Heart right ventricle (tissue), 16 donors: ENCODE measurements around the gene TMEM86A. TPM values are rescaled to one million over a fixed set of nuclear protein-coding genes. Genes with fewer than 3 reads are reported as not detected.

Source experiments
- ATAC-seq, 8 donors: fragments of 200-7000 bp; cut with Tn5 transposase; one replicate each; pipeline ENCODE4 v1.9.1; 2020; ENCODE audit warnings: mild to moderate bottlenecking in 8 of 8, moderate library complexity in 8 of 8, moderate number of reproducible peaks in 1 of 8
- DNase-seq, 2 donors: peaks; one replicate each; pipeline ENCODE4 v3.0.0-alpha.2; 2020
- H3K27ac ChIP-seq, 10 donors: fragments of 200-600 bp; sonication (generic) in 2 of 10; one replicate each; pipeline versions ENCODE4 v1.5.0 to v1.8.0; 2020 to 2022; ENCODE audit warnings: mild to moderate bottlenecking in 3 of 10
- H3K27me3 ChIP-seq, 7 donors: fragments of 200-600 bp; one replicate each; pipeline ENCODE4 v1.8.0; 2021 to 2022; ENCODE audit warnings: mild to moderate bottlenecking in 2 of 7
- H3K36me3 ChIP-seq, 9 donors: fragments of 200-600 bp; sonication (generic) in 1 of 9; one replicate each; pipeline versions ENCODE4 v1.5.0 to v1.8.0; 2020 to 2022; ENCODE audit warnings: mild to moderate bottlenecking in 2 of 9
- H3K4me1 ChIP-seq, 9 donors: fragments of 200-600 bp; sonication (generic) in 1 of 9; one replicate each; pipeline versions ENCODE4 v1.5.0 to v1.8.0; 2020 to 2022; ENCODE audit warnings: mild to moderate bottlenecking in 4 of 9
- H3K4me3 ChIP-seq, 10 donors: fragments of 200-600 bp; sonication (generic) in 2 of 10; one replicate each; pipeline versions ENCODE4 v1.5.0 to v1.8.0; 2020 to 2022; ENCODE audit warnings: mild to moderate bottlenecking in 7 of 10, moderate library complexity in 2 of 10
- H3K9me3 ChIP-seq, 11 donors: fragments of 200-600 bp in 10 of 11; sonication (generic) in 2 of 11; one replicate each; pipeline versions ENCODE4 v1.5.0 to v1.8.0; 2013 to 2022; ENCODE audit warnings: mild to moderate bottlenecking in 2 of 11, control low read depth in 1 of 11, moderate library complexity in 1 of 11
- WGBS, 2 donors: extraction: QIAGEN DNeasy Blood & Tissue Kit; methylation state at CpG; one replicate each; pipeline ENCODE4 v1.1.7; 2013; ENCODE audit warnings: inconsistent platforms in 1 of 2; 5-methylcytosine and 5-hydroxymethylcytosine counted together
- intact Hi-C, 10 donors: fragments of 100-400 bp; cut with DNase I; formaldehyde crosslinking; loops; one replicate each; pipeline versions ENCODE4 v1.11.1 to v1.14.2; 2022
- polyA plus RNA-seq, 2 donors: library from polyadenylated mRNA; stranded (reverse); fragments of 200-250 nt; gene quantifications; one replicate each; pipeline ENCODE4 v1.2.3, GENCODE V29; 2013
- total RNA-seq, 10 donors: library from RNA; stranded (reverse); fragmentation: NEBNext Ultra II Directional in 3 of 10; extraction: Animal tissue kit (Norgen Biotek cat#: 25700) in 3 of 10; gene quantifications; one replicate each; pipeline versions ENCODE4 v1.2.1 to v1.2.4, GENCODE V29; 2021 to 2023
- TF ChIP-seq, protein P1 (sequence below), 9 donors: fragments of 200-600 bp; sonication (generic) in 2 of 9; IDR thresholded peaks; one replicate each; pipeline versions ENCODE4 v1.5.0 to v1.8.0; 2021 to 2022; ENCODE audit warnings: antibody characterized with exemption in 9 of 9, mild to moderate bottlenecking in 5 of 9, moderate library complexity in 1 of 9
- donor health status: Arrhythmogenic right ventricular cardiomyopathy.
- donor health status: ischemic (EF 13 %, LVEDD 7.1; RV severe dilation, severe dysfunction).
- donor health status: healthy with polysubstance abuse.
- donor health status: DM: no; HTN: yes; CAD: no.
- donor health status: DM: no; HTN: no; CAD: no.
- donor health status: ischemic (EF 25% LVEDD 6.9; RV normal size, moderate dysfunction).
- donor health status: ischemic (EF 25% LVEDD 5.7; RV mildly dilated, moderate dysfunction).
- donor health status: healthy.
- donor health status: DM: yes; HTN: yes; CAD: no.
- donor health status: Ischemic cardiomyopathy.
- donor health status: ischemic (EF 35%, LVEDD 5.7; RV mildly dilated, moderate dysfunction).
- donor health status: nonischemic (EF 11% LVEDD 7.7; RV severe dilation, severe dysfunction).
- donor health status: DM: yes; HTN: yes; CAD: no.
- donor health status: PGD.
- donor health status: ischemic (EF 29% LVEDD 5.4; RV normal size, mild dysfunction).
- donor health status: nonischemic (EF 23%, LVEDD 6.1; RV moderate dilation, normal function).

TMEM86A gene
- total and polyA plus RNA-seq, 12 donors: 2.0 to 9.3 (median 5.0) TPM

GRCh38 chr11:18720091-18720807, 21.7 kb downstream of the TMEM86A start:
- intact Hi-C loops: loop anchor here in 6 of 10 donors (5.0 to 10.0 kb wide), 5 partner anchors 83 to 323 kb away; partner anchors contain the start of genes TSG101 (in 1 of the 6) and UEVLD (in 1 of the 6)
- H3K9me3 ChIP-seq: no peaks in the 10 kb centered on the region

DNA sequence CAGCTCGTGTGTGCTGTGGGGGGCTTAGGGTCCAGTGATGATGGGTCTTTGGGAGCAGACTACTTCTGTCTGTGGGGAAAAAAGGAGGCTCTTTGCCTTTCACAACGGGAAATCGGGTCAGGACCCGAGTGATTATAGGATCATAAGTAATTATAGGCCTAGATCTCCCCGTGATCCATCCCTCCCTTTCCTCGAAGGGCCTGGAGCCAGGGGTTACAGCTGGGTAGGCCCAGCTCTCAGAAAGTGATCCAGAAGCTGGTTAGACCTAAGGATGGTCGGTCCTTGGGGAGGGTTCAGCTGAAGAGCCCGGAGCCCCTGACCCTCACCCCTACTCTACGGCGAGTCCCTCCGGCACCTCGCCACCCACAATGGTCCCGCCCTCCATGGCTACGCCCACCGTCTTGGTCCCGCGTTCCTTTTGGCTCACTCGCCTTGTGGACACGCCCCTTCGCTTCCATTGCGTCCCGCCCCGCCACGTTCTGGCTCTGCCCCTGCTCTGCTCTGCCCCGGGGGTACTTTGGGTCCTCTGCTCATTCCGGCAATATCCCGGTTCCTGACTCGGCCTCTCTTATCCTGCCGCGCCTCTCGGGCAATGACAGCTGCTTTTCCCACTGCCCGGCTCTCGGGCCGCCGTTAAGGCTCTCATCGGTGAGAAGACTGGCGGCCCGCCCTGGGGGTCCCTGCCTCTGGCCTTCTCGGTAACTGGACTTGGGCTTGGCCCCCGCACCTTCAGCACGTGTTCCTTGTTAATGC, 22.4 kb downstream of the TMEM86A start:
- WGBS, 2 donors: 4 to 5% methylated on average over 41 of the region's 41 CpGs
- DNase-seq (peak; percentile 85 to 88), ATAC-seq (peak; percentile 91 to 98 (median 96))
- Histone ChIP-seq H3K36me3 (no peaks in the 10 kb centered on the region), H3K4me3 (peak overlapping the region; percentile 33 to 72 (median 61)), H3K27me3 (no peaks in the 10 kb centered on the region), H3K4me1 (peaks cover 0 to 18% (median 10%) of the 10 kb centered on the region in 9 donors), H3K27ac (peak overlapping the region in 9 of 10 donors; percentile 33 to 63 (median 47)), H3K9me3 (no peaks in the 10 kb centered on the region)
- intact Hi-C loops: loop anchor here in 6 of 10 donors (5.0 to 10.0 kb wide), 5 partner anchors 84 to 324 kb away; partner anchors contain the start of genes TSG101 (in 1 of the 6) and UEVLD (in 1 of the 6)
- TF ChIP-seq, protein P1, sequence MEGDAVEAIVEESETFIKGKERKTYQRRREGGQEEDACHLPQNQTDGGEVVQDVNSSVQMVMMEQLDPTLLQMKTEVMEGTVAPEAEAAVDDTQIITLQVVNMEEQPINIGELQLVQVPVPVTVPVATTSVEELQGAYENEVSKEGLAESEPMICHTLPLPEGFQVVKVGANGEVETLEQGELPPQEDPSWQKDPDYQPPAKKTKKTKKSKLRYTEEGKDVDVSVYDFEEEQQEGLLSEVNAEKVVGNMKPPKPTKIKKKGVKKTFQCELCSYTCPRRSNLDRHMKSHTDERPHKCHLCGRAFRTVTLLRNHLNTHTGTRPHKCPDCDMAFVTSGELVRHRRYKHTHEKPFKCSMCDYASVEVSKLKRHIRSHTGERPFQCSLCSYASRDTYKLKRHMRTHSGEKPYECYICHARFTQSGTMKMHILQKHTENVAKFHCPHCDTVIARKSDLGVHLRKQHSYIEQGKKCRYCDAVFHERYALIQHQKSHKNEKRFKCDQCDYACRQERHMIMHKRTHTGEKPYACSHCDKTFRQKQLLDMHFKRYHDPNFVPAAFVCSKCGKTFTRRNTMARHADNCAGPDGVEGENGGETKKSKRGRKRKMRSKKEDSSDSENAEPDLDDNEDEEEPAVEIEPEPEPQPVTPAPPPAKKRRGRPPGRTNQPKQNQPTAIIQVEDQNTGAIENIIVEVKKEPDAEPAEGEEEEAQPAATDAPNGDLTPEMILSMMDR (IDR thresholded peaks at IDR 0.05): no peak

More at GRCh38 chr11:18720091-18720807, 21.7 kb downstream of the TMEM86A start:
- ATAC-seq (no peak), DNase-seq (no peak)
- Histone ChIP-seq H3K27me3 (no peaks in the 10 kb centered on the region), H3K27ac (peak overlapping the region in 2 of 10 donors; percentile 5 to 60), H3K4me1 (peaks cover 0 to 18% (median 10%) of the 10 kb centered on the region in 9 donors), H3K4me3 (peak overlapping the region in 7 of 10 donors; percentile 55 to 72 (median 62)), H3K36me3 (no peaks in the 10 kb centered on the region)
- 84 to 91% methylated on average over 5 of the region's 5 CpGs for WGBS, 2 donors
- TF ChIP-seq, protein P1 (IDR thresholded peaks at IDR 0.05): no peak

- DNase-seq (peak; percentile 26 to 40), ATAC-seq (peak; percentile 54 to 83 (median 70))
- H3K4me1 ChIP-seq: peaks cover 0 to 18% (median 10%) of the 10 kb centered on the region in 9 donors
- H3K27me3 ChIP-seq: no peaks in the 10 kb centered on the region
- peak overlapping the region in 9 of 10 donors; percentile 33 to 63 (median 47) for H3K27ac ChIP-seq
- H3K9me3 ChIP-seq: no peaks in the 10 kb centered on the region
- peak overlapping the region; percentile 33 to 72 (median 61) for H3K4me3 ChIP-seq
- TF ChIP-seq, protein P1 (IDR thresholded peaks at IDR 0.05): peak; percentile 61 to 87 (median 71)
- WGBS, 2 donors: 2% methylated on average over 36 of the region's 36 CpGs
- intact Hi-C loops: loop anchor here in 6 of 10 donors (5.0 to 10.0 kb wide), 5 partner anchors 84 to 324 kb away; partner anchors contain the start of genes TSG101 (in 1 of the 6) and UEVLD (in 1 of the 6)
- no peaks in the 10 kb centered on the region for H3K36me3 ChIP-seq
These were observed 23.1 kb downstream of the TMEM86A start for GRCh38 chr11:18721561-18722292.
